GM12878 (cell line): ENCODE measurements around the gene BNIP5. TPM values are rescaled to one million over a fixed set of nuclear protein-coding genes. Genes with fewer than 3 reads are reported as not detected.

Experiments used
- ATAC-seq: fragments of 200-7000 bp; cut with Tn5 transposase; 3 replicates; pipeline ENCODE4 v1.9.1; 2020; ENCODE audit warnings: mild to moderate bottlenecking, moderate library complexity
- BruUV-seq: library from RNA; stranded (reverse); fragments of 400-500 nt; replicated peaks from 2 replicates; lab custom pipeline; 2021; lab: Mats Ljungman, UMichigan
- CTCF ChIA-PET: fragments of 300-600 bp; sonication (Branson Sonifier 250); formaldehyde crosslinking; extraction: SDS; loops from one replicate; lab custom pipeline; 2021; ENCODE audit warnings: inconsistent platforms; lab: Yijun Ruan, JAX
- POLR2A ChIA-PET: fragments of 350-600 bp; formaldehyde crosslinking; extraction: SDS; loops from one replicate; lab custom pipeline; 2021; ENCODE audit warnings: inconsistent platforms; lab: Charles Lee
- RAD21 ChIA-PET: fragments of 300-600 bp; sonication (Branson Sonifier 250); formaldehyde crosslinking; loops from one replicate; lab custom pipeline; 2023; ENCODE audit warnings: antibody characterized with exemption; ENCODE audit not compliant: unreplicated experiment; lab: Charles Lee
- SMC1A ChIA-PET: fragments of 300-600 bp; sonication (Branson Sonifier 250); formaldehyde crosslinking; loops from one replicate; lab custom pipeline; 2023; ENCODE audit not compliant: unreplicated experiment, uncharacterized antibody; lab: Charles Lee
- DNase-seq: peaks from one replicate; pipeline ENCODE4 v3.0.0-alpha.2; 2011; ENCODE audit warnings: low read depth, low spot score
- FAIRE-seq: peaks from 3 replicates; lab custom pipeline; 2011; peaks lifted over from hg19 to GRCh38; lab: Jason Lieb, UNC
- H2AFZ ChIP-seq: 2 replicates; pipeline ENCODE4 v1.6.0; 2011; ENCODE audit warnings: low read depth, low read length, control low read depth; ENCODE audit not compliant: control insufficient read depth
- H3K27ac ChIP-seq: 2 replicates; pipeline ENCODE4 v1.5.1; 2011; ENCODE audit warnings: control low read depth; ENCODE audit not compliant: control insufficient read depth, insufficient read depth
- H3K27me3 ChIP-seq, 2 experiments: replicated peaks in 1 of 2; 2 replicates each; pipeline versions ENCODE4 v1.6.0 to v1.6.1; 2011; ENCODE audit warnings: low read length in 1 of 2; ENCODE audit not compliant: control insufficient read depth in 2 of 2, insufficient read depth in 2 of 2
- H3K36me3 ChIP-seq, 2 experiments: 2 replicates each; pipeline ENCODE4 v1.5.1; 2011; ENCODE audit warnings: low read length in 1 of 2; ENCODE audit not compliant: control insufficient read depth in 2 of 2, insufficient read depth in 2 of 2
- H3K4me1 ChIP-seq: 2 replicates; pipeline ENCODE4 v1.6.1; 2011; ENCODE audit warnings: mild to moderate bottlenecking, low read length, moderate library complexity, mixed read lengths; ENCODE audit not compliant: control insufficient read depth, insufficient read depth
- H3K4me2 ChIP-seq: 2 replicates; pipeline ENCODE4 v1.6.0; 2011; ENCODE audit warnings: control low read depth; ENCODE audit not compliant: control insufficient read depth, insufficient read depth
- H3K4me3 ChIP-seq: fragments of 200-600 bp; sonication (generic); 2 replicates; pipeline ENCODE4 v1.5.1; 2016
- H3K79me2 ChIP-seq: 2 replicates; pipeline ENCODE4 v1.6.0; 2011; ENCODE audit warnings: low read length; ENCODE audit not compliant: control insufficient read depth, insufficient read depth
- H3K9ac ChIP-seq: 2 replicates; pipeline ENCODE4 v1.8.0; 2011; ENCODE audit warnings: low read length, control low read depth, mixed read lengths; ENCODE audit not compliant: control insufficient read depth, insufficient read depth
- H3K9me3 ChIP-seq: replicated peaks from 3 replicates; pipeline ENCODE4 v1.5.1; 2011; ENCODE audit warnings: mild to moderate bottlenecking, low read length; ENCODE audit not compliant: control insufficient read depth, insufficient read depth
- H4K20me1 ChIP-seq: 2 replicates; pipeline ENCODE4 v1.6.0; 2011; ENCODE audit not compliant: control insufficient read depth, insufficient read depth
- ATF2 ChIP-seq: IDR thresholded peaks from 2 replicates; pipeline ENCODE4 v1.6.1; 2012; ENCODE audit warnings: low read length, inconsistent platforms
- BCL11A ChIP-seq: IDR thresholded peaks from 2 replicates; pipeline ENCODE4 v1.6.1; 2011; ENCODE audit warnings: low read depth, low read length
- CEBPB ChIP-seq, 2 experiments: fragments of 150-350 bp in 1 of 2; IDR thresholded peaks; 2 replicates each; pipeline ENCODE4 v1.6.1; 2012 to 2014; ENCODE audit warnings: low read depth in 2 of 2, low read length in 2 of 2, borderline replicate concordance in 1 of 2, inconsistent platforms in 1 of 2
- EED ChIP-seq: sonication (generic); IDR thresholded peaks from 2 replicates; pipeline ENCODE4 v1.6.1; 2016; ENCODE audit warnings: antibody characterized with exemption, low read depth
- ESRRA ChIP-seq: IDR thresholded peaks from 2 replicates; pipeline ENCODE4 v1.6.1; 2012; ENCODE audit warnings: mild to moderate bottlenecking, low read length, improper control_type of control experiment
- HDAC6 ChIP-seq: fragments of 200-600 bp; sonication (generic); IDR thresholded peaks from one replicate; pipeline ENCODE4 v1.8.0; 2017; ENCODE audit warnings: antibody characterized with exemption; ENCODE audit not compliant: unreplicated experiment
- IRF5 ChIP-seq: fragments of 450-650 bp; IDR thresholded peaks from 2 replicates; pipeline ENCODE4 v1.6.1; 2017; ENCODE audit warnings: borderline replicate concordance
- JUND ChIP-seq: IDR thresholded peaks from 2 replicates; pipeline ENCODE4 v1.6.1; 2012; ENCODE audit warnings: low read depth, mild to moderate bottlenecking, low read length, improper control_type of control experiment, moderate library complexity
- MYC ChIP-seq: IDR thresholded peaks from 2 replicates; pipeline ENCODE4 v1.6.1; 2011; ENCODE audit warnings: mild to moderate bottlenecking, low read length, moderate library complexity, inconsistent platforms; ENCODE audit not compliant: insufficient read depth, insufficient replicate concordance, insufficient read length, severe bottlenecking
- NFIC ChIP-seq: IDR thresholded peaks from 2 replicates; pipeline ENCODE4 v1.6.1; 2012; ENCODE audit warnings: low read depth, mild to moderate bottlenecking, inconsistent platforms, low read length, moderate library complexity
- POLR2AphosphoS2 ChIP-seq: IDR thresholded peaks from 2 replicates; pipeline ENCODE4 v1.6.1; 2011; ENCODE audit warnings: low read depth, mild to moderate bottlenecking, low read length, improper control_type of control experiment, moderate library complexity
- RELA ChIP-seq: fragments of 450-650 bp; IDR thresholded peaks from 2 replicates; pipeline ENCODE4 v1.8.0; 2014; ENCODE audit warnings: borderline replicate concordance; ENCODE audit not compliant: partially characterized antibody
- REST ChIP-seq: IDR thresholded peaks from 2 replicates; pipeline ENCODE4 v1.6.1; 2012; ENCODE audit warnings: mild to moderate bottlenecking, low read depth, low read length
- SREBF2 ChIP-seq: IDR thresholded peaks from 2 replicates; pipeline ENCODE4 v1.6.1; 2012; ENCODE audit warnings: mild to moderate bottlenecking, low read length
- TAF1 ChIP-seq: IDR thresholded peaks from 2 replicates; pipeline ENCODE4 v1.6.1; 2011; ENCODE audit warnings: mild to moderate bottlenecking, low read depth, low read length, borderline replicate concordance
- ZNF207 ChIP-seq: fragments of 450-650 bp; IDR thresholded peaks from 2 replicates; pipeline ENCODE4 v1.6.1; 2014; ENCODE audit warnings: antibody characterized with exemption, mild to moderate bottlenecking, borderline replicate concordance
- WGBS: methylation state at CpG from one replicate; pipeline ENCODE4 v1.1.6; 2016; ENCODE audit warnings: low lambda C conversion rate; ENCODE audit not compliant: insufficient replicate concordance, insufficient coverage; ENCODE audit errors: missing lambda C conversion rate; 5-methylcytosine and 5-hydroxymethylcytosine counted together
- in situ Hi-C: fragments of 300-500 bp; cut with MboI; formaldehyde crosslinking; loops from 9 replicates; pipeline ENCODE4 v1.14.3; 2018; ENCODE audit warnings: mixed read lengths
- intact Hi-C: fragments of 100-400 bp; cut with micrococcal nuclease; formaldehyde crosslinking; loops from one replicate; pipeline ENCODE4 v1.14.2; 2022; ENCODE audit not compliant: unreplicated experiment
- polyA plus RNA-seq, 11 experiments: library from polyadenylated mRNA; depleted of rRNA in 4 of 11; unstranded in 6 of 11; stranded (reverse) in 5 of 11; fragments of >200 nt; fragmentation: Nextera tagmentation in 4 of 11; fragmentation: Illumina TruSeq in 1 of 11; extraction: Ambion mirVana in 4 of 11; extraction: Trizol in 1 of 11; gene quantifications; 1 replicate in 1 of 11; 2 replicates in 10 of 11; pipeline versions ENCODE4 v1.2.1 to v1.2.3, GENCODE V29; 2011 to 2016; ENCODE audit warnings: inconsistent platforms in 2 of 11, missing spikeins in 2 of 11, low read depth in 1 of 11
- total RNA-seq, 4 experiments: library from RNA; depleted of rRNA in 3 of 4; stranded (reverse); fragments of >200 nt in 3 of 4; fragmentation: Illumina TruSeq in 1 of 4; extraction: Trizol in 1 of 4; gene quantifications; 2 replicates each; pipeline versions ENCODE4 v1.2.1 to v1.2.3, GENCODE V29; 2013 to 2021

Gene BNIP5
- total and polyA plus RNA-seq, 10 of the 15 experiments (the other 5 are each of a cell fraction or from before 2014, with no cell fraction given): 0.02 to 0.68 (median 0.05) TPM; not detected in 2

- BruUV-seq: no TSS peak
- TF ChIP-seq TAF1 (no peak), POLR2AphosphoS2 (no peak), ATF2 (peak; percentile 69), MYC (no peak), EED (peak; percentile 61; the same call in 1 of the 2 replicates), RELA (no peak), SREBF2 (no peak), NFIC (peak; percentile 86; the same call in 1 of the 2 replicates), BCL11A (0 out of 2 replicates have a peak, but pooled peaks have one; percentile 12), JUND (peak; percentile 50; the same call in 1 of the 2 replicates), ESRRA (no peak), CEBPB (IDR thresholded peaks at IDR 0.05; ENCODE audit: borderline replicate concordance in 1 of 2, low read depth in 2 of 2, low read length in 2 of 2) (0 out of 4 replicates have a peak, but pooled peaks of 1 of the 2 experiments have one; percentile 29), IRF5 (no peak), REST (no peak), ZNF207 (no peak), HDAC6 (no peak)
These were observed 45.1 kb upstream of the BNIP5 start for GRCh38 chr6:36381502-36382389.

More at GRCh38 chr6:36381502-36382389, 45.1 kb upstream of the BNIP5 start:
- no peak overlapping the region; the same call in 1 of the 2 replicates for H3K4me3 ChIP-seq
- SMC1A ChIA-PET: interaction anchor here (1.0 to 1.4 kb wide), 2 partner anchors 22 to 40 kb away, joined by 3 to 4 read pairs; no protein-coding TSS in a partner anchor
- in situ Hi-C loops: no loop called here
- RAD21 ChIA-PET: interaction anchor here (1.1 to 1.4 kb wide), 5 partner anchors 21 to 216 kb away, joined by 3 to 6 read pairs (median 3); no protein-coding TSS in a partner anchor
- no peaks in the 10 kb centered on the region for H3K36me3 ChIP-seq
- no peaks in the 10 kb centered on the region for H4K20me1 ChIP-seq
- H3K9ac ChIP-seq: 0 out of 2 replicates have a peak overlapping the region, but pooled peaks have one; percentile 17
- WGBS: 23% methylated on average over 9 of the region's 9 CpGs
- H3K27ac ChIP-seq: peak overlapping the region; percentile 56
- peak overlapping the region; percentile 50 for H3K4me2 ChIP-seq
- ATAC-seq (peak; percentile 54), DNase-seq (peak; percentile 57), FAIRE-seq (no peak)
- H2AFZ ChIP-seq: peak overlapping the region; percentile 36
- POLR2A ChIA-PET: no interaction called here
- no peaks in the 10 kb centered on the region for H3K9me3 ChIP-seq
- peaks cover 0 to 2% of the 10 kb centered on the region in 2 experiments; a peak in 2 of 4 replicates for H3K27me3 ChIP-seq
- intact Hi-C loops: no loop called here
- CTCF ChIA-PET: interaction anchor here (0.9 to 2.5 kb wide), 5 partner anchors 23 to 216 kb away, joined by 3 to 6 read pairs (median 5); no protein-coding TSS in a partner anchor
- peaks cover 57% of the 10 kb centered on the region for H3K4me1 ChIP-seq
- H3K79me2 ChIP-seq: peaks cover 2% of the 10 kb centered on the region; the same call in 1 of the 2 replicates
